Smooth muscle cell (in vitro differentiated cells): ENCODE results near the gene DENND4A. TPM values are rescaled to one million over a fixed set of nuclear protein-coding genes. Genes with fewer than 3 reads are reported as not detected.

Experiments used
- DNase-seq: peaks from one replicate; lab custom pipeline; 2025; ENCODE audit not compliant: unreplicated experiment; lab: John Stamatoyannopoulos, UW
- H2AFZ ChIP-seq: fragments of 200-600 bp; sonication (generic); 2 replicates; pipeline ENCODE4 v1.6.0; 2016; ENCODE audit warnings: antibody characterized with exemption, low read depth, mild to moderate bottlenecking
- H3F3A ChIP-seq: fragments of 200-600 bp; sonication (generic); 2 replicates; pipeline ENCODE4 v1.6.0; 2017; ENCODE audit warnings: antibody characterized with exemption, low read depth
- H3K27ac ChIP-seq: fragments of 200-600 bp; sonication (generic); 2 replicates; pipeline ENCODE4 v1.5.1; 2016; ENCODE audit warnings: low read depth, mild to moderate bottlenecking
- H3K27me3 ChIP-seq: fragments of 200-600 bp; sonication (generic); 2 replicates; pipeline ENCODE4 v1.6.1; 2016; ENCODE audit warnings: low read depth, mild to moderate bottlenecking
- H3K36me3 ChIP-seq: fragments of 200-600 bp; sonication (generic); 2 replicates; pipeline ENCODE4 v1.5.1; 2016; ENCODE audit warnings: low read depth
- H3K4me1 ChIP-seq: fragments of 200-600 bp; sonication (generic); 2 replicates; pipeline ENCODE4 v1.5.1; 2016; ENCODE audit warnings: low read depth
- H3K4me2 ChIP-seq: fragments of 200-600 bp; sonication (generic); 2 replicates; pipeline ENCODE4 v1.6.0; 2016; ENCODE audit warnings: mild to moderate bottlenecking
- H3K4me3 ChIP-seq: fragments of 200-600 bp; sonication (generic); 2 replicates; pipeline ENCODE4 v1.5.1; 2016; ENCODE audit warnings: mild to moderate bottlenecking
- H3K79me2 ChIP-seq: fragments of 200-600 bp; sonication (generic); 2 replicates; pipeline ENCODE4 v1.6.0; 2016; ENCODE audit warnings: low read depth, mild to moderate bottlenecking
- H3K9ac ChIP-seq: fragments of 200-600 bp; sonication (generic); 2 replicates; pipeline ENCODE4 v1.6.0; 2016; ENCODE audit warnings: low read depth
- H3K9me3 ChIP-seq: fragments of 200-600 bp; sonication (generic); replicated peaks from 2 replicates; pipeline ENCODE4 v1.5.1; 2016; ENCODE audit warnings: low read depth
- H4K20me1 ChIP-seq: fragments of 200-600 bp; sonication (generic); 2 replicates; pipeline ENCODE4 v1.6.0; 2016; ENCODE audit warnings: low read depth
- WGBS: methylation state at CpG from one replicate; pipeline ENCODE4 v1.1.7; 2016; ENCODE audit warnings: low lambda C conversion rate; 5-methylcytosine and 5-hydroxymethylcytosine counted together
- polyA plus RNA-seq: library from polyadenylated mRNA; unstranded; fragments of >200 nt; fragmentation: Nextera tagmentation; extraction: Ambion mirVana; gene quantifications from 2 replicates; pipeline ENCODE4 v1.2.1, GENCODE V29; 2016
- total RNA-seq: library from RNA; depleted of rRNA; stranded (reverse); fragments of >200 nt; gene quantifications from 2 replicates; pipeline ENCODE4 v1.2.3, GENCODE V29; 2014
- TF ChIP-seq, protein P1 (sequence below): fragments of 200-600 bp; sonication (generic); IDR thresholded peaks from 2 replicates; pipeline ENCODE4 v1.5.1; 2017; ENCODE audit warnings: borderline replicate concordance, mild to moderate bottlenecking, antibody characterized with exemption; ENCODE audit not compliant: insufficient read depth, poor library complexity, severe bottlenecking

Gene DENND4A
- total and polyA plus RNA-seq, 2 experiments from 2014 or later, result 3.4 to 16.5 TPM

DNA sequence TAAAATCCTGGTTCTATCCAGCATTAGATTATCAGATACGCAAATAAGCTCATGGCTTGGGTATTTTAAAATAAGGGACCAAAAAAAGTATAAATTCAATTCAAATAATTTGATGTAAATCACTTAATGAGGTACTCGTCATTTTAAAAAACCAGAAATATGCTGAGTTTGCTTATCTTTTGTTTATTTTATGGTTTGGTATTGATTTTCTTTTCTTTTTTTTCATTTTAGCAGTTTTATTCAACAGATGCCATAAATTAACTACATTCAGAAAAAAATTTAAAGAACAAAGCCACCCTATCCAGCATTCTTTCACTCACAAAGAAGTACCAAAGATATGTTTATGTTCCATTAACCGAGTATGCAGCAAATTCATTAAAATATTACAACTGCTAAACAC lies 22.6 kb downstream of the DENND4A start:
- Histone ChIP-seq H3K27me3 (no peaks in the 10 kb centered on the region), H2AFZ (no peak overlapping the region), H3K9ac (no peak overlapping the region), H3K36me3 (no peaks in the 10 kb centered on the region), H3F3A (no peaks in the 10 kb centered on the region), H3K9me3 (no peaks in the 10 kb centered on the region), H3K4me2 (no peak overlapping the region), H3K79me2 (peaks cover 7% of the 10 kb centered on the region), H3K4me3 (no peak overlapping the region), H3K27ac (no peak overlapping the region), H4K20me1 (peaks cover 17% of the 10 kb centered on the region), H3K4me1 (no peaks in the 10 kb centered on the region)
- DNase-seq, result no peak
- TF ChIP-seq, protein P1, sequence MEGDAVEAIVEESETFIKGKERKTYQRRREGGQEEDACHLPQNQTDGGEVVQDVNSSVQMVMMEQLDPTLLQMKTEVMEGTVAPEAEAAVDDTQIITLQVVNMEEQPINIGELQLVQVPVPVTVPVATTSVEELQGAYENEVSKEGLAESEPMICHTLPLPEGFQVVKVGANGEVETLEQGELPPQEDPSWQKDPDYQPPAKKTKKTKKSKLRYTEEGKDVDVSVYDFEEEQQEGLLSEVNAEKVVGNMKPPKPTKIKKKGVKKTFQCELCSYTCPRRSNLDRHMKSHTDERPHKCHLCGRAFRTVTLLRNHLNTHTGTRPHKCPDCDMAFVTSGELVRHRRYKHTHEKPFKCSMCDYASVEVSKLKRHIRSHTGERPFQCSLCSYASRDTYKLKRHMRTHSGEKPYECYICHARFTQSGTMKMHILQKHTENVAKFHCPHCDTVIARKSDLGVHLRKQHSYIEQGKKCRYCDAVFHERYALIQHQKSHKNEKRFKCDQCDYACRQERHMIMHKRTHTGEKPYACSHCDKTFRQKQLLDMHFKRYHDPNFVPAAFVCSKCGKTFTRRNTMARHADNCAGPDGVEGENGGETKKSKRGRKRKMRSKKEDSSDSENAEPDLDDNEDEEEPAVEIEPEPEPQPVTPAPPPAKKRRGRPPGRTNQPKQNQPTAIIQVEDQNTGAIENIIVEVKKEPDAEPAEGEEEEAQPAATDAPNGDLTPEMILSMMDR, result no peak
- 89% methylated on average over 3 of the region's 3 CpGs for WGBS

DNA sequence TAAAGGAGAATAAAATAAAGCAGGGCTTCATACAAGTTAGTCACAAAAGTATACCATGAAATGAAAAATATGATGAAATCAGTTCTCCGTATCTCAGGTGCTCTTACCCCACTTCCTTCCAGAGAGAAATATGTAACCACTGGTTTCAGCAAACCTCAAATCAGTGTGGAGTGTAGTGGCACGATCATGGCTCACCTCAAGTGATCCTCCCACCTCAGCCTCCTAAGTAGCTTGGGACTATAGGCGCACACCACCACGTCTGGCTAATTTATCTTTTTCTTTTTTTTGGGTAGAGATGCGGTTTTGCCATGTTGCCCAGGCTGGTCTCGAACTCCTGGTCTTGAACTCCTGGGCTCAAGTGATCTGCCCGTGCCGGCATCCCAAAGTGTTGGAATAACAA lies 24.2 kb downstream of the DENND4A start:
- no peak overlapping the region for H3K27ac ChIP-seq
- TF ChIP-seq, protein P1, result no peak
- no peaks in the 10 kb centered on the region for H3K9me3 ChIP-seq
- no peaks in the 10 kb centered on the region for H3K79me2 ChIP-seq
- 94% methylated on average over 8 of the region's 8 CpGs for WGBS
- no peaks in the 10 kb centered on the region for H3K27me3 ChIP-seq
- H3F3A ChIP-seq, result no peaks in the 10 kb centered on the region
- H3K4me3 ChIP-seq, result no peak overlapping the region
- H4K20me1 ChIP-seq, result peaks cover 14% of the 10 kb centered on the region
- H3K9ac ChIP-seq, result no peak overlapping the region
- H3K36me3 ChIP-seq, result no peaks in the 10 kb centered on the region
- no peak for DNase-seq
- H3K4me2 ChIP-seq, result no peak overlapping the region
- H2AFZ ChIP-seq, result no peak overlapping the region
- H3K4me1 ChIP-seq, result no peaks in the 10 kb centered on the region

DNA sequence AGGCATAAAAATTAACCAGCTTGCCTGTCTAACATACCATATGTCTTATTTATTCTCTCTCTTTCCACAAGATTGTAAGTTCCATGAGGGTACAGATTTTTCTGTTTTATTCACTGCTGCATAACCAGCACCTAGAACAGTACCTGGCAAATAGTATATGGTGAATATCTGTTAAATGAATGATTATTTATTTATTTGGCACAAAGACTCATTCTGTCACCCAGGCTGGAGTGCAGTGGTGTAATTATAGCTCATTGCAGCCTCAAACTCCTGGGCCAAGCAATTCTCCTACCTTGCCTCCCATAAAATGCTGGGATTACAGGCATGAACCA lies 24.9 kb downstream of the DENND4A start:
- no peak for DNase-seq
- no peaks in the 10 kb centered on the region for H3K36me3 ChIP-seq
- no peaks in the 10 kb centered on the region for H3K4me1 ChIP-seq
- TF ChIP-seq, protein P1, result no peak
- no peaks in the 10 kb centered on the region for H3K27me3 ChIP-seq
- no peak overlapping the region for H3K4me2 ChIP-seq
- H3F3A ChIP-seq, result no peaks in the 10 kb centered on the region
- no peak overlapping the region for H3K27ac ChIP-seq
- no peak overlapping the region for H3K9ac ChIP-seq
- H2AFZ ChIP-seq, result no peak overlapping the region
- no peak overlapping the region for H3K4me3 ChIP-seq
- peaks cover 14% of the 10 kb centered on the region for H4K20me1 ChIP-seq
- H3K79me2 ChIP-seq, result no peaks in the 10 kb centered on the region
- H3K9me3 ChIP-seq, result no peaks in the 10 kb centered on the region

DNA sequence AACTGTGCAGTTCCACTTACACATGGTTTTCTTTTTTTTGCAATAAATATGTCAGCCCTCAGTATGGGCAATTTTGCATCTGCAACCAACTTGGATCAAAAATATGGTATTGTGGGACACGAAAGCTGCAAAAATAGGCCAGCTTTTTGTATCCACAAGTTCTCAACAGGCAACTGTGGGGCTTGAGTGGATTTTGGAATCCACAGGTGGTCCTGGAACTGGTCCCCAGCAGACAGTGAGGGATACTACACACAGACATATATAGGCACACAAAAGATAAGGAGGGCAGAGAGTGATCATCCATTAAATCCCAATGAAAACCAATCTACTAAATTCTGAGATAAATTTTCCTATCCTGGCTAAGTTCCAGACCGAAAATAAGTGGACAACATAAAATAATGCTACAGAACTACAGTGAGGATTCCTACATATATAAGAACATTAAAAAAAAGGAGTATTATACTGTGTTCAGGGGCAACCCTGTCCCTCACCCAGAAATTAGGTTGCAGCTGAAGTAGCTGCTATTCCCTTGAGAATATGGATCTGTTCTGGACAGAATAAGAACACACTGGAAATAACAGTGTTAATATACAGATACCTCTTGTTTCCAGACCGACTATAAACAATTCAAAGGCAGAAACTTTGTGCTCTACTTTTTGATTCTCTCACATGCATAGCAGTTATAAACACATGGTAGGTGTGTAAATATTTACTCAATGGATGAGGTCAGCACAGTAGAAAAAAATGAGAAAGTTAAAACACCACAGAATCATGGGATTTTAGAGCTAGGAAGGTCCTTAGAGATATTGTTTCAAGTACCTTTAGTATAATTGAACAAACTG lies 25.4 kb downstream of the DENND4A start:
- WGBS, result 90% methylated on average over 3 of the region's 3 CpGs

More for the DNA sequence above, 25.4 kb downstream of the DENND4A start:
- no peak overlapping the region for H3K4me3 ChIP-seq
- peaks cover 19% of the 10 kb centered on the region for H4K20me1 ChIP-seq
- H3K36me3 ChIP-seq, result no peaks in the 10 kb centered on the region
- no peak overlapping the region for H3K4me2 ChIP-seq
- no peak for DNase-seq
- H3K9me3 ChIP-seq, result no peaks in the 10 kb centered on the region
- H3K27me3 ChIP-seq, result no peaks in the 10 kb centered on the region
- TF ChIP-seq, protein P1, result no peak
- H3K4me1 ChIP-seq, result no peaks in the 10 kb centered on the region
- H3F3A ChIP-seq, result no peaks in the 10 kb centered on the region
- no peak overlapping the region for H2AFZ ChIP-seq
- H3K79me2 ChIP-seq, result no peaks in the 10 kb centered on the region
- H3K9ac ChIP-seq, result no peak overlapping the region
- H3K27ac ChIP-seq, result no peak overlapping the region
